ENCODE data around the gene SPEN. TPM values are rescaled to one million over a fixed set of nuclear protein-coding genes. Genes with fewer than 3 reads are reported as not detected.

Gene SPEN
- total RNA-seq, 1 experiment from 2014 or later, result 58.3 TPM

GRCh38 chr1:15937706-15938168 lies 90.2 kb downstream of the SPEN start:
- BruUV-seq (replicated peaks), result no TSS peak
- Histone ChIP-seq H3K9me3 (ENCODE audit: control insufficient read depth, insufficient read depth, low read depth, low read length) (no peaks in the 10 kb centered on the region), H3K27me3 (ENCODE audit: control insufficient read depth, insufficient read depth, low read length) (no peaks in the 10 kb centered on the region), H3K27ac (ENCODE audit: low read length) (peak overlapping the region; percentile 48; the same call in 1 of the 2 replicates), H3K4me1 (ENCODE audit: control insufficient read depth, insufficient read depth, low read length) (peaks cover 18% of the 10 kb centered on the region), H3K36me3 (ENCODE audit: control insufficient read depth, insufficient read depth, low read length) (peaks cover 11% of the 10 kb centered on the region), H3K4me3 (ENCODE audit: low read depth in 2 of 2, low read length in 2 of 2) (no peak overlapping the region)
- POLR2A ChIA-PET, result no interaction called here
- TF ChIP-seq, protein P1, sequence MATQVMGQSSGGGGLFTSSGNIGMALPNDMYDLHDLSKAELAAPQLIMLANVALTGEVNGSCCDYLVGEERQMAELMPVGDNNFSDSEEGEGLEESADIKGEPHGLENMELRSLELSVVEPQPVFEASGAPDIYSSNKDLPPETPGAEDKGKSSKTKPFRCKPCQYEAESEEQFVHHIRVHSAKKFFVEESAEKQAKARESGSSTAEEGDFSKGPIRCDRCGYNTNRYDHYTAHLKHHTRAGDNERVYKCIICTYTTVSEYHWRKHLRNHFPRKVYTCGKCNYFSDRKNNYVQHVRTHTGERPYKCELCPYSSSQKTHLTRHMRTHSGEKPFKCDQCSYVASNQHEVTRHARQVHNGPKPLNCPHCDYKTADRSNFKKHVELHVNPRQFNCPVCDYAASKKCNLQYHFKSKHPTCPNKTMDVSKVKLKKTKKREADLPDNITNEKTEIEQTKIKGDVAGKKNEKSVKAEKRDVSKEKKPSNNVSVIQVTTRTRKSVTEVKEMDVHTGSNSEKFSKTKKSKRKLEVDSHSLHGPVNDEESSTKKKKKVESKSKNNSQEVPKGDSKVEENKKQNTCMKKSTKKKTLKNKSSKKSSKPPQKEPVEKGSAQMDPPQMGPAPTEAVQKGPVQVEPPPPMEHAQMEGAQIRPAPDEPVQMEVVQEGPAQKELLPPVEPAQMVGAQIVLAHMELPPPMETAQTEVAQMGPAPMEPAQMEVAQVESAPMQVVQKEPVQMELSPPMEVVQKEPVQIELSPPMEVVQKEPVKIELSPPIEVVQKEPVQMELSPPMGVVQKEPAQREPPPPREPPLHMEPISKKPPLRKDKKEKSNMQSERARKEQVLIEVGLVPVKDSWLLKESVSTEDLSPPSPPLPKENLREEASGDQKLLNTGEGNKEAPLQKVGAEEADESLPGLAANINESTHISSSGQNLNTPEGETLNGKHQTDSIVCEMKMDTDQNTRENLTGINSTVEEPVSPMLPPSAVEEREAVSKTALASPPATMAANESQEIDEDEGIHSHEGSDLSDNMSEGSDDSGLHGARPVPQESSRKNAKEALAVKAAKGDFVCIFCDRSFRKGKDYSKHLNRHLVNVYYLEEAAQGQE (IDR thresholded peaks at IDR 0.05; ENCODE audit: insufficient read depth in 1 of 2, low read depth in 2 of 2, low read length in 1 of 2), result no peak
- TF ChIP-seq TCF7L2 (IDR thresholded peaks at IDR 0.05; ENCODE audit: low read depth, low read length) (no peak), CTCF (IDR thresholded peaks at IDR 0.05) (no peak), SIN3A (IDR thresholded peaks at IDR 0.05; ENCODE audit: borderline replicate concordance, insufficient read depth, low read depth, low read length) (no peak), POLR2AphosphoS5 (IDR thresholded peaks at IDR 0.05; ENCODE audit: low read depth, low read length) (no peak)
- ATAC-seq, result no peak
- CTCF ChIA-PET, result interaction anchor here (0.7 to 1.1 kb wide), 2 partner anchors 31 to 122 kb away, joined by 8 to 12 read pairs; no protein-coding TSS in a partner anchor
- no peak for DNase-seq (ENCODE audit: low read depth, low spot score)
- intact Hi-C loops (cut with micrococcal nuclease; ENCODE audit: unreplicated experiment) (no loop called here), in situ Hi-C loops (cut with HindIII; ENCODE audit: low pct_unique_long_range_greater_than_20kb, low sequenced_read_pairs) (no loop called here)

- no peak for TF ChIP-seq SIN3A (IDR thresholded peaks at IDR 0.05; ENCODE audit: borderline replicate concordance, insufficient read depth, low read depth, low read length)
- TF ChIP-seq, protein P1 (IDR thresholded peaks at IDR 0.05; ENCODE audit: insufficient read depth in 1 of 2, low read depth in 2 of 2, low read length in 1 of 2), result no peak
- no peak for TF ChIP-seq CTCF (IDR thresholded peaks at IDR 0.05)
- no peak for TF ChIP-seq POLR2AphosphoS5 (IDR thresholded peaks at IDR 0.05; ENCODE audit: low read depth, low read length)
- no peak for TF ChIP-seq TCF7L2 (IDR thresholded peaks at IDR 0.05; ENCODE audit: low read depth, low read length)
- BruUV-seq (replicated peaks), result TSS peak; percentile 62
- ChIA-PET POLR2A (no interaction called here), CTCF (interaction anchor here (0.7 kb wide), 1 partner anchor 32 kb away, joined by 8 read pairs; no protein-coding TSS in a partner anchor)
- no peak overlapping the region for H3K4me3 ChIP-seq (ENCODE audit: low read depth in 2 of 2, low read length in 2 of 2)
- DNase-seq (ENCODE audit: low read depth, low spot score) (no peak), ATAC-seq (peak; percentile 19)
- peaks cover 18% of the 10 kb centered on the region for H3K4me1 ChIP-seq (ENCODE audit: control insufficient read depth, insufficient read depth, low read length)
- peak overlapping the region; percentile 70 for H3K27ac ChIP-seq (ENCODE audit: low read length)
- H3K36me3 ChIP-seq (ENCODE audit: control insufficient read depth, insufficient read depth, low read length), result peaks cover 11% of the 10 kb centered on the region
- H3K27me3 ChIP-seq (ENCODE audit: control insufficient read depth, insufficient read depth, low read length), result no peaks in the 10 kb centered on the region
- in situ Hi-C loops (cut with HindIII; ENCODE audit: low pct_unique_long_range_greater_than_20kb, low sequenced_read_pairs) (no loop called here), intact Hi-C loops (cut with micrococcal nuclease; ENCODE audit: unreplicated experiment) (no loop called here)
- no peaks in the 10 kb centered on the region for H3K9me3 ChIP-seq (ENCODE audit: control insufficient read depth, insufficient read depth, low read depth, low read length)
Observed at GRCh38 chr1:15938628-15939161, 91.2 kb downstream of the SPEN start.

Measured in Panc1 (cell line).